ENCODE data around the gene TRPC4AP.

The TRPC4AP gene

DNA sequence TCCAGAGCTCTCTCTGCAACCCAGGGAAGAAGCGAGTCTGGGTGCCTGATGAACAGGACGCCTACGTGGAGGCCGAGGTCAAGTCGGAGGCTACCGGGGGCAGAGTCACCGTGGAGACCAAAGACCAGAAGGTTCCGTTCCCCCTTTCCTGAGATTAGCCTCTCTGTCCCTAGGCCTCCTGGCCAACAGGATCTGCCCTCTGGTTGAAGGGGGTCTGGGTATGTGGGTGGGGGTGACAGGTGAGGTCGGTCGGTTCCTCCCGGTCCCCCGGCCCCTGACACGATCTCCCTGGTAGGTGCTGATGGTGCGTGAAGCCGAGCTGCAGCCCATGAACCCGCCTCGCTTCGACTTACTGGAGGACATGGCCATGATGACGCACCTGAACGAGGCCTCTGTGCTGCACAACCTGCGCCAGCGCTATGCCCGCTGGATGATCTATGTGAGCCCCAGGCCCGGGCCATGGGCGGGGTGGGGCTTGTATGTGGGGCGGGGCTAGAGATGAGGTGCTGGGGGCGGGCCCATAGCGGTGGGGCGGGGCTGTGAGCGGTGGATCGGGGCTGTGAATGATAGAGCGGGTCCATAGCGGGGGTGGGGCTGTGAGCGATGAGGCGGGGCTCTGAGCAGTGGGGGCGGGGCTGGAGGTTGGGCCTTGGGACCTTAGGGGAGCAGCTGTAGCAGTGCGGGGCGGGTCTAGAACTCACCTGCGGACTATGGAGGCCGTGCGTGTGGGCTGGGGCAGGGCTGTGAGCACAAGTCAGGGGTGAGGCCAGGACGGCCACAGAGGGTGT lies 113.0 kb downstream of the TRPC4AP start:
- Mint-ChIP-seq H3K4me3 (no peak overlapping the region), H3K27ac (no peak overlapping the region), H3K9me3 (no peaks in the 10 kb centered on the region), H3K36me3 (ENCODE audit: low read depth) (no peaks in the 10 kb centered on the region), H3K4me1 (ENCODE audit: low read depth) (no peaks in the 10 kb centered on the region), H3K27me3 (peaks cover 19% of the 10 kb centered on the region)

DNA sequence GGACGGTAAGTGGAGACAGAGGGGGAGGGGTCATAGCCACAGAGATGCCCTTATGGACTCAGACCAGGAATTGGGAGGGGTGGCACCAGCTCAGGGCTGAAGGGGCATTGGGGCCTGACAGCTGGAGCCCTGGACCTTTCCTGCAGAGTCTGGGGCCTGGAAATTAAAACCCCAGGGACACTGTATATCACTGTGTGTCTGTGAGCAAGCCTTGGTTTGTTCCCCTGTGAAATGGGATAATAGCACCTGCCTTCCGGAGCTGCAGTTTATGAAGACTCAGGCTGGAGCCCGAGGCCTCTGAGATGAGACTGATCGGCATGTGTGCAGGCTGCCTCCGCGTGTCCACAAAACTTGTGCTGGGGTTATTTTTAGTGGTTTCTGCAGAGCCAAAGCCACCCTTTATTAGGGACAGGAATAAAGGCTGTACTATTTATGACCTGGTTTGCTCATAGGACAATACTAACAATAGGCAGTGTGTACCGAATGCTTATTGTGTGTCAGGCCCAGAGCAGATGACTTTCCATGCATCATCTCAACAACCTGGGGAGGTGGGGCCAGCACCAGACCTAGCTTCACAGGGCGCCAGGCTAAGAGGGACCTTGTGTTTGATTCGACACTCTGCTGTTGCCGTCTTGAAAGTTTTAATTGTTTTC lies 114.4 kb downstream of the TRPC4AP start:
- Mint-ChIP-seq H3K36me3 (ENCODE audit: low read depth) (no peaks in the 10 kb centered on the region), H3K4me3 (no peak overlapping the region), H3K27ac (no peak overlapping the region), H3K4me1 (ENCODE audit: low read depth) (no peaks in the 10 kb centered on the region), H3K27me3 (peaks cover 18% of the 10 kb centered on the region), H3K9me3 (no peaks in the 10 kb centered on the region)

GRCh38 chr20:34977365-34978091 lies 115.1 kb downstream of the TRPC4AP start:
- no peak overlapping the region for H3K27ac Mint-ChIP-seq
- no peaks in the 10 kb centered on the region for H3K36me3 Mint-ChIP-seq (ENCODE audit: low read depth)
- no peaks in the 10 kb centered on the region for H3K4me1 Mint-ChIP-seq (ENCODE audit: low read depth)
- no peaks in the 10 kb centered on the region for H3K9me3 Mint-ChIP-seq
- peaks cover 16% of the 10 kb centered on the region for H3K27me3 Mint-ChIP-seq
- no peak overlapping the region for H3K4me3 Mint-ChIP-seq

- Mint-ChIP-seq H3K36me3 (ENCODE audit: low read depth) (no peaks in the 10 kb centered on the region), H3K27ac (no peak overlapping the region)
Observed at GRCh38 chr20:34976286-34976685, 116.3 kb downstream of the TRPC4AP start.

GRCh38 chr20:34974246-34974645 lies 118.4 kb downstream of the TRPC4AP start:
- Mint-ChIP-seq H3K27me3 (peaks cover 8% of the 10 kb centered on the region), H3K36me3 (ENCODE audit: low read depth) (no peaks in the 10 kb centered on the region), H3K4me1 (ENCODE audit: low read depth) (no peaks in the 10 kb centered on the region), H3K27ac (no peak overlapping the region), H3K4me3 (no peak overlapping the region), H3K9me3 (no peaks in the 10 kb centered on the region)

More at GRCh38 chr20:34976286-34976685, 116.3 kb downstream of the TRPC4AP start:
- no peak overlapping the region for H3K4me3 Mint-ChIP-seq
- no peaks in the 10 kb centered on the region for H3K9me3 Mint-ChIP-seq
- peaks cover 10% of the 10 kb centered on the region for H3K27me3 Mint-ChIP-seq
- no peaks in the 10 kb centered on the region for H3K4me1 Mint-ChIP-seq (ENCODE audit: low read depth)

DNA sequence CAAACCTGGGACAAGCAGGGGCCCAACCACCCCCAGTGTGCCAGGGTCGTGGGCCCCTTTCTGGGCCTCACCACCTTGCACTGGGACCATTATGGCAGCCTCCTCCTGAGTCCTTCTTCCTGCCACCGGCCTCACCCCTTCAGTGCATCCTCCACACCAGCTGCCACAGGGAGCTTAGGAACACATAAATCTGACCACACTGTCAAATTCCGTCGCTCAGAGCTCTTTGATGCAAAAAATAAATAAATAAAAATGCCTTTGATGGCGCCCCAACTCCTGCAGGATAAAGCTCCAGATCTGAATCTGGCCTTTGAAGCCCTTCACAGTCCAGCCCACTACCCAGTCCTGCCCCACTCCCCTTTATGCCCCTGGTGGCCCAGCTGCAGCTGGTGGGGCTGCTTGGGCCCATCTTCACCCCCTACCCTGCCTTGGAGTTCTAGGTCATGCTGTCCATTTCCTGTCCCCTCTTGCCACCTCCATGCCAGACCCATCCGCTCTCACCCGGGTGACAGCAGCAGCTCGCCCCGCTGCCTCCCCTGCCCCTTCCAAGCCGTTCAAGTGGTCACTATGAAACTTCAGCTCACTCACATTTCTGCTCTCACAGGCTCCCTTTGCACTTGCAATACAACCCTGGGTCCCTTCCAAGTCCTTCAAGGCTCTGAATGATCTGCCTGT lies 120.9 kb downstream of the TRPC4AP start:
- Mint-ChIP-seq H3K4me3 (no peak overlapping the region), H3K36me3 (ENCODE audit: low read depth) (no peaks in the 10 kb centered on the region), H3K9me3 (no peaks in the 10 kb centered on the region), H3K27me3 (peaks cover 3% of the 10 kb centered on the region), H3K4me1 (ENCODE audit: low read depth) (no peaks in the 10 kb centered on the region), H3K27ac (no peak overlapping the region)

DNA sequence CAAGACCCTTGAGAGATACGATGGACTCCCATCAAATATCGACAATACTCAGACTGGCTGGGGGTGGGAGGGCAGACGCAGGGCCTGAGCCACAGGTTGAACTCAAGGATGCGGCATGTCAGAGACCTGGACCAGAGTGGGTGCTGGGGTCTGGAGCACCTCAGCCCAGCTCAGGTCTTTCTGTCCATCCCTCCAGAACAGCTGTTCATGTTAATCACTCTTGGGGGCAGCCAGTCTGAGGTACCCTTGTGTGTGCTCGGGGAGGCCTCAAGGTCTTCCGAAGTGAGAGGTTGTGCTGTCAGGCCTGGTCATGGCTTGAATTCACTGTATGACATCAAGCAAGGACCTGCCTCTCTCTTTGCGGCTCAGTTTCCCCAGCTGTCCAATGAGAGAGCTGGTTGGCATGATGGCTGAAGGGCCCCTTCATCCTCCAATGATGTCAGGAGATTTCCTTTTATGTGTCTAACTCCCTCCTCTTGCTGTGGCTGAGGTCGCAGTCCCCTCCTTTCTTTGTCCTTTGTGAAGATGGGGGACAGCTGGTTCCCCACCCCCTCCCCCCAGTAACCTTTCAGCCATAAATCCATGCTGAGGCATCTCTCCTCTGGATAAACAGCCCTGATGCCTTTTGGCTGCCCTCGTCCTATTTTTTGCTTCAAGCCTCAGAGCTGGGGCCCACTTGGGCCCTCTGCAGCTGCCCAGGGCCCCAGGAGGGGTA lies 121.6 kb downstream of the TRPC4AP start:
- no peaks in the 10 kb centered on the region for H3K4me1 Mint-ChIP-seq (ENCODE audit: low read depth)
- no peaks in the 10 kb centered on the region for H3K36me3 Mint-ChIP-seq (ENCODE audit: low read depth)
- H3K27me3 Mint-ChIP-seq, result no peaks in the 10 kb centered on the region
- H3K4me3 Mint-ChIP-seq, result no peak overlapping the region
- no peaks in the 10 kb centered on the region for H3K9me3 Mint-ChIP-seq
- no peak overlapping the region for H3K27ac Mint-ChIP-seq

DNA sequence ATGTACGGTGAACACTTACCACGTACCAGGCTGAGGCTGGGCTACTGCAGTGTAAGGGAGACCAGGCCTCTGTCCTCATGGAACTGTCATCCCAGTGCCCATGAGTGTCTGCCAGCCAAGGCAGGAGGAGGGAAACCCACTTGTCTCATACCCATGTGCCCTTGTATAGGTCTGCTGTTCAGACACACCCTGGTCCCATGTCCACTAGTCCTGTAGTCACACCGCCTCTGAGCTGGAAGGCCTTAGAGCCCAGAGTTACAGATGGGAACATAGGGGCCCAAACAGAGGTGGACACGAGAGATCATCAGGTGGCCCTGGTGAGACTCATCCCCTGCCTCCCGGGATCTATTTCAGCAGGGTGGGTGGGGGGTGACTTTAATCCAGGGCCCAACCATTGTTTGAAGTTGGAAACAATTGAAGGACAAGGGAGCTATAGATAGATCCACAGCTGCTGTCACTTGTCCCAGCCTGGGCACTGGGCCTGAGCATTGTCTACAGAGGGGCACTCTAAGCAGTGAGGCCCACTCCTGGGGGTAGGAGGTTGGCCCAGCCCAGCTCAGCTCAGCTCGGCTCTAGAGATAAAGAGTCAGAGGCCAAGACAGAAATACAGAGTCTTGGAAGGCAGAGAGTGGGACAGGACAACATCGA lies 122.3 kb downstream of the TRPC4AP start:
- H3K9me3 Mint-ChIP-seq, result no peaks in the 10 kb centered on the region
- H3K4me1 Mint-ChIP-seq (ENCODE audit: low read depth), result no peaks in the 10 kb centered on the region
- no peak overlapping the region for H3K27ac Mint-ChIP-seq
- H3K4me3 Mint-ChIP-seq, result no peak overlapping the region
- no peaks in the 10 kb centered on the region for H3K36me3 Mint-ChIP-seq (ENCODE audit: low read depth)
- H3K27me3 Mint-ChIP-seq, result no peaks in the 10 kb centered on the region

- H3K27ac Mint-ChIP-seq, result no peak overlapping the region
- no peak overlapping the region for H3K4me3 Mint-ChIP-seq
- no peaks in the 10 kb centered on the region for H3K27me3 Mint-ChIP-seq
- H3K36me3 Mint-ChIP-seq (ENCODE audit: low read depth), result no peaks in the 10 kb centered on the region
- no peaks in the 10 kb centered on the region for H3K9me3 Mint-ChIP-seq
- H3K4me1 Mint-ChIP-seq (ENCODE audit: low read depth), result no peaks in the 10 kb centered on the region
Observed at GRCh38 chr20:34968042-34968775, 124.4 kb downstream of the TRPC4AP start.

- H3K27ac Mint-ChIP-seq, result no peak overlapping the region
- no peaks in the 10 kb centered on the region for H3K27me3 Mint-ChIP-seq
- no peaks in the 10 kb centered on the region for H3K4me1 Mint-ChIP-seq (ENCODE audit: low read depth)
- no peaks in the 10 kb centered on the region for H3K9me3 Mint-ChIP-seq
- H3K4me3 Mint-ChIP-seq, result no peak overlapping the region
- no peaks in the 10 kb centered on the region for H3K36me3 Mint-ChIP-seq (ENCODE audit: low read depth)
Observed at GRCh38 chr20:34967421-34967820, 125.2 kb downstream of the TRPC4AP start.

DNA sequence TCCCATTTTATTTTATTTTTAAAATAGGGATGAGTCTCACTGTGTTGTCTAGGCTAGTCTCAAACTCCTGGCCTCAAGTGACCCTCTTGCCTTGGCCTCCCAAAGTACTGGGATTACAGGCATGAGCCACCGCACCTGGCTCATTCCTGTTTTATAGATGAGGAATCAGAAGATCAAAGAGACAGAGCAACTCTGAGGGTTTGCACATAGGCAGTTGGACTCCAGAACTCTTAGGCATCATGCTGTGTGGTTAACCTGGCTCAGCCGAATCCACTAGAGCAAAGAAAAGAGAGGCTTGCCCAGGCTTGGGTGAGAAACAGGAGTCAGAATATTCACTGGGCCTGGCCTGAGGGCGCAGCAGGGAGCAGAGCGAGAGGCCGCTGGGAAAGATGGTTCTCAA lies 127.6 kb downstream of the TRPC4AP start:
- Mint-ChIP-seq H3K27me3 (no peaks in the 10 kb centered on the region), H3K36me3 (ENCODE audit: low read depth) (no peaks in the 10 kb centered on the region), H3K4me1 (ENCODE audit: low read depth) (peaks cover 5% of the 10 kb centered on the region), H3K4me3 (no peak overlapping the region), H3K27ac (no peak overlapping the region), H3K9me3 (no peaks in the 10 kb centered on the region)

- Mint-ChIP-seq H3K4me3 (no peak overlapping the region), H3K36me3 (ENCODE audit: low read depth) (no peaks in the 10 kb centered on the region), H3K9me3 (no peaks in the 10 kb centered on the region), H3K27ac (no peak overlapping the region), H3K4me1 (ENCODE audit: low read depth) (peaks cover 5% of the 10 kb centered on the region), H3K27me3 (no peaks in the 10 kb centered on the region)
Observed at GRCh38 chr20:34964486-34964885, 128.1 kb downstream of the TRPC4AP start.

- Mint-ChIP-seq H3K27ac (no peak overlapping the region), H3K9me3 (no peaks in the 10 kb centered on the region), H3K36me3 (ENCODE audit: low read depth) (no peaks in the 10 kb centered on the region), H3K27me3 (no peaks in the 10 kb centered on the region), H3K4me1 (ENCODE audit: low read depth) (peaks cover 27% of the 10 kb centered on the region), H3K4me3 (no peak overlapping the region)
Observed at GRCh38 chr20:34956751-34957472, 135.7 kb downstream of the TRPC4AP start.

All from stimulated activated naive CD8-positive, alpha-beta T cell treated with anti-CD3 and anti-CD28 coated beads, Interleukin-15, Interleukin-2, amounts not matched to agents 100 ng/mL and 50 ng/mL, for 24 hours (primary cell).